ENCODE data around the gene SCAMP5.

Gene SCAMP5

DNA sequence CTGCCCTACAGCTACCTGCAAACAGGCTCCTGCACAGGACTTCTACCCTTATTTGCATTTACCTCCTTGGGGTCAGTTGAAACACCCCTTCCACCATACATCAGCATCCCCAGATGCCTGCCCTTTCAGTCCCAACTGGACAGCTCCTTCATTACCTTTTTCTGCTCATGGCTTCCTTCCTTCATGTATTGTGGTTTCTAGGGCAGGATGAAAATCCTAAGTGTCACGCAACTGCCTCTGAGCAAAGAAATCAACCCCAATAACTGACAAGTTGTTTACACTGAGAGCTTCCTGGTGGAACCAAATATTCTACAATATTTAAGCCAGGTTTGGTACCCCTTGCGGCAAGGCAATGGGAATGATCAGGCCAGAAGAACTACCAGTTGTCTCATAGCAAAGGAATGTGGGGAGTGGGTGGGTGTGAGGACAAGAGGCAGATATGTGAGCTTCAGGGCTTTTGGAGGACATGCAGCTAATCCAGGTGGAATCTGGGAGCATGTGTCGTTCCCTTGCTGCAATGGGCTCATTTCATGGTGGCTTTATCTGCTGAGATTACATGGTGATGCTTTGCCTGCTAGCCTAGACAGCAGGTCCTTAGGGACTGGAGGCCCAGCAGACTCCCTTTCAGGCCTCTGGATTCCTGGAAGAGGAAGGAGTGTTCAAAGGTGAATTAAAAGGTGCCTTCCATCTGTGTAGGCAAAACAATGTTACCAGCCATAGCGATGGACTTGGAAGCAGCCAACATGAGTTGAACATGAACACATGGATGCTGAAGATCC is 63.0 kb downstream of the SCAMP5 start:
- no peak overlapping the region for H3K27ac ChIP-seq
- TF ChIP-seq, protein P1, sequence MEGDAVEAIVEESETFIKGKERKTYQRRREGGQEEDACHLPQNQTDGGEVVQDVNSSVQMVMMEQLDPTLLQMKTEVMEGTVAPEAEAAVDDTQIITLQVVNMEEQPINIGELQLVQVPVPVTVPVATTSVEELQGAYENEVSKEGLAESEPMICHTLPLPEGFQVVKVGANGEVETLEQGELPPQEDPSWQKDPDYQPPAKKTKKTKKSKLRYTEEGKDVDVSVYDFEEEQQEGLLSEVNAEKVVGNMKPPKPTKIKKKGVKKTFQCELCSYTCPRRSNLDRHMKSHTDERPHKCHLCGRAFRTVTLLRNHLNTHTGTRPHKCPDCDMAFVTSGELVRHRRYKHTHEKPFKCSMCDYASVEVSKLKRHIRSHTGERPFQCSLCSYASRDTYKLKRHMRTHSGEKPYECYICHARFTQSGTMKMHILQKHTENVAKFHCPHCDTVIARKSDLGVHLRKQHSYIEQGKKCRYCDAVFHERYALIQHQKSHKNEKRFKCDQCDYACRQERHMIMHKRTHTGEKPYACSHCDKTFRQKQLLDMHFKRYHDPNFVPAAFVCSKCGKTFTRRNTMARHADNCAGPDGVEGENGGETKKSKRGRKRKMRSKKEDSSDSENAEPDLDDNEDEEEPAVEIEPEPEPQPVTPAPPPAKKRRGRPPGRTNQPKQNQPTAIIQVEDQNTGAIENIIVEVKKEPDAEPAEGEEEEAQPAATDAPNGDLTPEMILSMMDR (IDR thresholded peaks at IDR 0.05): no peak
- no peak for DNase-seq (ENCODE audit: low spot score)
- H3K4me3 ChIP-seq: no peak overlapping the region

DNA sequence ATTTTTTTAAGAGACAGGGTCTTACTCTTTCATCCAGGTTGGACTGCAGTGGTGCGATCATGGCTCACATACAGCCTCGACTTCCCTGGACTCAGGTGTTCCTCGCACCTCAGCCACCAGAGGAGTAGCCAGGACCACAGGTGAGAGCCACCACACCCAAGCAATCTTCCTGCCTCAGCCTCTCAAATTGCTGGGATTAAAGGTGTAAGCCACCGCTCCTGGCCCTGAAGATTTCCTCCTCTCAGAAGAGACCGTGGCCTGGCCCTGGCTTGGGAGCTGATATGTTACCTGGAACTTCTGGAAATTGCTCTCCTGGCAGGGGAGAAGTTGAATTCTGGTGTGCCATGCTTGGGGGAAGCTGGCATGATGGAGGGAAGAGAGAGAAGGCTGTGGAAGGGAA is 64.2 kb downstream of the SCAMP5 start:
- TF ChIP-seq, protein P1 (IDR thresholded peaks at IDR 0.05): no peak
- H3K27ac ChIP-seq: no peak overlapping the region
- DNase-seq (ENCODE audit: low spot score): peak; percentile 57
- no peak overlapping the region for H3K4me3 ChIP-seq

DNA sequence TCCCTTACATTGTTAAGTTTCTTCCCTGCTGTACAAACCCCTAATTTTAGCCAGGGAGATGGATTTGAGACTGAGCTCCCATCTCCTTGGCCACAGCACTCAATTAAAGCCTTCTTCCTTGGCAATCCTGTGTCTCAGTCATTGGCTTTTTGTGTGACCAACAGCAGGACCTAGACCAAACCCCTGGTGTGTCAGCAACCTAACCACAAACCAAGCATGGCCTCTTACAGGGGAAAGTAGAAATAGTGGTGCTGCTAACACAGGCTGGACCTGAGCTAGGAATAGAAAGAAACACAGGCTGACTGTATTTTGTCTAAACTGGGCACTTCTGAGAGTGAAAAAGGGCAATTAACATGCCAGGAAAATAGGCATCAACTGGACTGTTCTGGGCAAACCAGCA is 65.9 kb downstream of the SCAMP5 start:
- Histone ChIP-seq H3K4me3 (no peak overlapping the region), H3K27ac (no peak overlapping the region)
- TF ChIP-seq, protein P1 (IDR thresholded peaks at IDR 0.05): no peak
- peak; percentile 22 for DNase-seq (ENCODE audit: low spot score)

DNA sequence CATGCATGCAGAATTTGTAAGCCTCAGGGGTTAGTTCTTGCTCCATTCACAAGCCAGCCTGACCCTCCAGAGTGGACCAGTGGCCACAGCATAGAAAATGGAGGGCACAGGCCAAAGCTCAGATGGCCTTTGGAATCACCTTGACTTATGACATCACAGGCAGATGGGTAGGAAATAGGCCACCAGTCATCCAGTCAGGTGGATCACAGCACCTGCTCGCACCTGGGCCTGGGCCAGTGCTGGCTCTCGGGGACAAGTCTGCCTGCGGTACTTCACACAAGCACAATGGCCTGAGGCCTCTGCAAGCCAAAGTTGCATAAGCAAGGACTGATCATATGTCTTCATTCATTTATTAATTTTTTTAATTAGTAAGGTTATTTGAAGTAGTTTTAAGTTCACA is 67.3 kb downstream of the SCAMP5 start:
- Histone ChIP-seq H3K4me3 (no peak overlapping the region), H3K27ac (no peak overlapping the region)
- TF ChIP-seq, protein P1 (IDR thresholded peaks at IDR 0.05): no peak
- DNase-seq (ENCODE audit: low spot score): peak; percentile 46

DNA sequence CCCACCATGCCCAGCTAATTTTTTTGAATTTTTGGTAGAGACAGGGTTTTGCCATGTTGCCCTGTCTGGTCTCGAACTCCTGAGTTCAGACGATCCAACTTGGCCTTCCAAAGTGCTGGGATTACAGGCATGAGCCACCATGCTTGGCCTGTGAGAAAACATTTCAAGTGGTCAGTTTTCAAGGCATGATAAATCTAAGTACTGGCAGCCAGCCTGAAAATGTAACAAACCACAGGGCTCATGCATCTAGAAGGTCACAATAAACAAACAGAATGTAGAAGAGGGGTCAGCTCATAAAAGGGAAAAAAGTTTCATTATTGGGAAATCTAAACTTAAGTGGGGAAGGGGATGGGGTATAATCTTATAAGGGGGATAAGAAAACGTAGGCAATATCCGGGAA is 68.0 kb downstream of the SCAMP5 start:
- TF ChIP-seq, protein P1 (IDR thresholded peaks at IDR 0.05): no peak
- Histone ChIP-seq H3K27ac (no peak overlapping the region), H3K4me3 (no peak overlapping the region)
- DNase-seq (ENCODE audit: low spot score): peak; percentile 62

DNA sequence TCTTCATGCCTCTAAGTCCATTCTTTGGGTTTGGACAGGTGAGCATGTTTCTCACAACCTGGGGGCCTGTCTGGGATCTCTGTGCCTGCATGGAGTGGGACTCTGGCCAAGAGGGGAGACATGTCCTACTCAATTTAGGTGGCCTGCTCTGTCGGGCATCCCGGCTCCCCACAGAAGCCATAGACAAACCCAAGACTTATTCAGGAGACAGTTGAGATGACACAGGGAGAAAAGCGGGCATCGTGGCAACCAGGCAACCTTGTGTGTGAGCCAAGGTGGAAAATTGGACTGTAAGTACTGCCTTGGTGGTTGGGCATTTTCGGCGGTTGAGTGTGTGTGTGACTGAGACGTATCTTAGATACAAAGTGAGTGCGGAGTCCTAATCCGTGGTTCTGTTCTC is 68.5 kb downstream of the SCAMP5 start:
- TF ChIP-seq, protein P1 (IDR thresholded peaks at IDR 0.05): no peak
- peak; percentile 56 for DNase-seq (ENCODE audit: low spot score)
- H3K27ac ChIP-seq: no peak overlapping the region
- no peak overlapping the region for H3K4me3 ChIP-seq

DNA sequence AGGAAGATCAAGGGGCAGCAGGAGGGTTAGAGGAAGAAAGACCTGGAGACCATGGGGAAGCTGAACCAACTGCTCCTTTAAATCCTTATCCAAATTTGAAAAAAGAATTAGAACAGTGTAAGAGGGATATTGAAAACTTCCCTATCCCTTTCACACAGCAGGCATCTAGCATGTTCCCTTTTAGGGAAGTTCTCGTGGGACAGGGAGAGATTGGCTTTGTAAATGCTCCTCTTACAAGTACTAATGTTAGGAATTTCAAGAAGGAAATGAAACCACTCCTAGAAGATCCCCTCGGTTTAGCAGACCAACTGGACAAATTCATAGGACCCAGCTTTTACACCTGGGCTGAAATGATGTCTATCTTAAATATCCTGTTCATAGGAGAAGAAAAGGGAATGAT is 69.5 kb downstream of the SCAMP5 start:
- DNase-seq (ENCODE audit: low spot score): no peak
- H3K27ac ChIP-seq: peak overlapping the region; percentile 35 to 63
- no peak overlapping the region for H3K4me3 ChIP-seq
- TF ChIP-seq, protein P1 (IDR thresholded peaks at IDR 0.05): no peak
